GM18951 (cell line): ENCODE measurements around the gene DPP10.
"Not testable (repeated sequence)": the region's sequence is repeated elsewhere in the genome, so short reads cannot be mapped to it uniquely, and the experiment has no call there.

Experiments used
- POLR2A ChIP-seq: IDR thresholded peaks from 4 replicates; pipeline ENCODE4 v1.6.1; 2011; ENCODE audit warnings: mild to moderate bottlenecking; ENCODE audit not compliant: insufficient read length, insufficient read depth; ENCODE audit errors: extremely low read depth
- in situ Hi-C: fragments of 300-500 bp; cut with MboI; formaldehyde crosslinking; loops from one replicate; pipeline ENCODE4 v1.12.0; 2022; ENCODE audit warnings: low sequenced_read_pairs, mixed read lengths, inconsistent platforms; ENCODE audit not compliant: unreplicated experiment

DPP10 gene

DNA sequence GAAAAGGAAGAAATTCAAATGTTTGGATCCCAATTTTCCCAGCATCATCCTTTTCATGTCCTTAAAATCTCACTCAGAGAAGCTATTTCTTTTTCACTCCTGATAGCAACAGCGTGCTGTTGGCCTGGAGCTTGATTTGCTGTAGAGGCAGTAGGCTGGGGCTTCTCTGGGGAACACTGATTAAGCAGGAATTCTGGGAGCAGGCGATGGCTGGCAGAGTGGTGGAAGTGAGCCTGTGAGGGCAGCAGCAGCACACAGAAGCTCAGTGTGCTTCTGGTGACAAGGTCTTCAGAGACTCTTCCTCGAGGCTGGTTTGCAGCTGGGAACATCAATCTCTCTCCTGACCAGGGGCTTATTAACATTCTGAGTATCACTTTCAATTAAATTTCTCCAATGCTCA lies 284.6 kb downstream of the DPP10 start:
- in situ Hi-C loops, result no loop called here
- no peak for TF ChIP-seq POLR2A

GRCh38 chr2:114728372-114728771 lies 285.9 kb downstream of the DPP10 start:
- in situ Hi-C loops, result no loop called here
- no peak for TF ChIP-seq POLR2A

DNA sequence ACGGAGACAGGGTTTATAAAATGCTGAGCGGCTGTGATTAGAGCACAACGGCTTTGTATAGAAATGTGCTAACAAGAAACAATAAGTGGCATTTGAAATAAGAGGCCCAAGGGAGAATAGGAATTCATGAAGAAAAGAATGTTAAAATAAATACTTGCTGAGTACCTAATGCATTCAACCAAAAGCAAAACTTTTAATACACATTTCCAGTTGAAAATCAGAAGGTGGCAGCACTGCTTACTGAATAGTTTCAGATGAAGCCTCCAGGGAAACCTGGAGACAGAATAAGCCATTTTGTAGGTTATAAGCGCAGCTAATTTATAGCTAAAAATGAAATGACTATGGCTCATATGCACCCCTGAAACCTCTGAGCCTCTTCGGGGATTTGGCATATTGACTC lies 286.6 kb downstream of the DPP10 start:
- in situ Hi-C loops, result no loop called here
- TF ChIP-seq POLR2A, result no peak

GRCh38 chr2:114735126-114735525 lies 292.7 kb downstream of the DPP10 start:
- TF ChIP-seq POLR2A, result no peak
- in situ Hi-C loops, result no loop called here

DNA sequence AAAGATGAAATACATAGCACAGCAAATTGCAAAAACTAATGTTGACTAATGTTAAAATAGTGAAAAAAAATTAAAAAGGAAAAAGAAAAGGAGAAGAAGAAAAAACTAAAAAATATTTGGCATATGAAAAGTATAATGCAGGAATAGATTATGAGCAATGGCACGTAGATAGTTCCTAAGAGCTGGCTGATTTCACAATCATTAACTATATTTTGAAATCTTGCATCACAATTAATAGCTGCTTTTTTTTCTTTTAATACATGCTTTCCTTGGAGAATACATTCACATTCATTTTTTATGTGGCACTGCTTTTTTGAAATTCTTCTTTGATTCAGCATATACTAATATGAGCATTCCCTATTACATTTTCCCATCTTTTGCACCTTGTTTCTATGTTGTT lies 299.8 kb downstream of the DPP10 start:
- in situ Hi-C loops, result no loop called here
- no peak for TF ChIP-seq POLR2A

- no peak for TF ChIP-seq POLR2A
- in situ Hi-C loops, result no loop called here
Measured at GRCh38 chr2:114745700-114746099, 303.3 kb downstream of the DPP10 start.

GRCh38 chr2:114748175-114748574 lies 305.7 kb downstream of the DPP10 start:
- in situ Hi-C loops, result not testable (repeated sequence)

DNA sequence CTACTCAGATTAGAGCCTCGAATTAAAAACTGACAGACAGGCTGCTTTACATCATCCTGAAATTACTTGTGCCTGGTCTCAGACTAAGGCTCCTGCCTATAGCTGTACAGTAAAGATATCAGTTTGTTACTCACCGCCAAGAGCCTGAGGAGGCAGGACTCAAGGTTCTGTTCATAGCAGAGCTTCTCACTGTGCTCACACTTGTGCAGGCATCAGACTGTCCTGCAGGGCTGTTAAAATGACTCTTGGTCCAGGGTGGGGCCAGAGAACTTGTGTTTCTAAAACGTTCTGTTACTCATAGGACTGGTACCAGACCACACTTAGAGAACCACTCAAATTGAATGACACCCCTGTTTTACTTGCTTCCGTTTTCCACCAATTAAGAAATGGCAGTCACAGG lies 310.0 kb downstream of the DPP10 start:
- in situ Hi-C loops, result no loop called here
- TF ChIP-seq POLR2A, result no peak

GRCh38 chr2:114753145-114753544 lies 310.7 kb downstream of the DPP10 start:
- TF ChIP-seq POLR2A, result no peak
- in situ Hi-C loops, result no loop called here

DNA sequence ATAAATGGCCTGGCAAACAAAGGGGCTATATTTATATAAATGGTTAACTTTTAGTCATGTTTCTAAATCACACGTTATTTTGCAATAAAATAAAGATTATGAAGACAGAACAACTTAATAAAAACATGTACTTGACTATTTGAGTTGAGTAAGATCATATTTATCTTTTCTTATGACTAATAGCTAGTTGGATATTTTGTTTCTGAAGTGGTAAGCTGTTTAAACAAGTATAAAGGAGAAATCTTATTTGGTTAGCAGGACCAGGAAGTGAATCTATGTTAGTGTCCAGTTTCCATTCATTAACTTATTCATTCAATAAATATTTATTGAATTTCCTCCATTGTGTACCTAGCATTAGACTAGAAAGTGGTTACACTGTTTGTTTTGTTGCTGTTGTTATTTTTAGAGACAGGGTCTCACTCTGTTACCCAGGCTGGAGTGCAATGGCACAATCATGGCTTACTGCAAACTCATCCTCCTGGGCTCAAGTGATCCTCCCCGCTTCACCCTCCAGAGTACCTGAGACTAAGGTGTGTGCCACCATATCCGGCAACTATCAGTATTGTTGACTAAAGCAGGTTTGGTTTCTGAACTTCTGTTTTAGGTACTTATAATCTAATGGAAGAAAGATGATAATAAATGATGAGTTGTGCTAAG lies 312.6 kb downstream of the DPP10 start:
- TF ChIP-seq POLR2A, result no peak
- in situ Hi-C loops, result no loop called here

GRCh38 chr2:114762376-114762775 lies 319.9 kb downstream of the DPP10 start:
- no peak for TF ChIP-seq POLR2A
- in situ Hi-C loops, result no loop called here

GRCh38 chr2:114762986-114763385 lies 320.5 kb downstream of the DPP10 start:
- in situ Hi-C loops, result no loop called here
- TF ChIP-seq POLR2A, result no peak

- no peak for TF ChIP-seq POLR2A
- in situ Hi-C loops, result no loop called here
Measured at GRCh38 chr2:114769110-114769509, 326.7 kb downstream of the DPP10 start.

GRCh38 chr2:114769991-114770390 lies 327.6 kb downstream of the DPP10 start:
- in situ Hi-C loops, result no loop called here
- TF ChIP-seq POLR2A, result no peak

DNA sequence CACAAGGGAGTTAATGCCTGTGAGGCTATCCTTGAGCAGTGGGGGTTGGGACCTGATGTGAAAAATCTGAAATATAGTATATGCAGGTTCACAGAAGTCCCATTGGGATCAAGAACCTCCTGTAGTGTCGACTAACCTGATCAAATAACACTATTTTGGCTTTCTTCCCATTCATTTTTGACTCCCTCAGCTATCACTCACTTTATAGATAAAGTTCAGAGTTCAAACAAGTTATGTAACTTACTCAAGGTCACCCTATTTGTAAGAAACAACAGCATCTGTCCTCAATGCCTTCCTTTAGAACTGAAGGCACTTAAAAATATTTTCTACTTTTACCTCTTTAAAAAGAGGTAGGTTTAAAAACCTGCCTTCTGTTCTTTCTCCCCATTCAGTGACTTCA lies 341.6 kb downstream of the DPP10 start:
- in situ Hi-C loops, result no loop called here

More for the DNA sequence above, 341.6 kb downstream of the DPP10 start:
- no peak for TF ChIP-seq POLR2A
